Endothelial cell of umbilical vein (primary cell): ENCODE results near the gene TTLL11. TPM values are rescaled to one million over a fixed set of nuclear protein-coding genes. Genes with fewer than 3 reads are reported as not detected.

Experiments
- BruUV-seq: library from RNA; stranded (reverse); fragments of 400-500 nt; replicated peaks from 2 replicates; lab custom pipeline; 2021; lab: Mats Ljungman, UMichigan
- CTCF ChIA-PET: fragments of 300-600, 350-600 bp; sonication (Branson Sonifier 250); formaldehyde crosslinking; loops from one replicate; lab custom pipeline; 2021; ENCODE audit warnings: antibody characterized with exemption, inconsistent platforms; lab: Charles Lee
- POLR2A ChIA-PET: fragments of 300-600, 350-600 bp; sonication (Branson Sonifier 250); formaldehyde crosslinking; loops from one replicate; lab custom pipeline; 2021; ENCODE audit warnings: antibody characterized with exemption, inconsistent platforms; lab: Charles Lee
- DNase-seq: peaks from one replicate; pipeline ENCODE4 v3.0.0-alpha.2; 2011; ENCODE audit warnings: low read depth, low spot score
- FAIRE-seq: peaks from 2 replicates; lab custom pipeline; 2011; peaks lifted over from hg19 to GRCh38; lab: Jason Lieb, UNC
- H2AFZ ChIP-seq: 2 replicates; pipeline ENCODE4 v1.6.0; 2012; ENCODE audit warnings: low read depth, low read length, control low read depth, inconsistent platforms
- H3K27ac ChIP-seq: 2 replicates; pipeline ENCODE4 v1.5.1; 2011; ENCODE audit warnings: low read depth, mild to moderate bottlenecking, control low read depth, low read length, moderate library complexity; ENCODE audit not compliant: insufficient read depth
- H3K27me3 ChIP-seq, 2 experiments: 2 replicates each; pipeline versions ENCODE4 v1.6.0 to v1.6.1; 2011; ENCODE audit warnings: low read length in 2 of 2, mixed read lengths in 1 of 2; ENCODE audit not compliant: control insufficient read depth in 2 of 2, insufficient read depth in 2 of 2
- H3K36me3 ChIP-seq, 2 experiments: 2 replicates in 1 of 2; 3 replicates in 1 of 2; pipeline ENCODE4 v1.5.1; 2011; ENCODE audit warnings: low read length in 2 of 2, mild to moderate bottlenecking in 1 of 2, moderate library complexity in 1 of 2; ENCODE audit not compliant: control insufficient read depth in 2 of 2, insufficient read depth in 2 of 2; ENCODE audit errors: extremely low read depth in 1 of 2
- H3K4me1 ChIP-seq: 3 replicates; pipeline ENCODE4 v1.5.1; 2011; ENCODE audit warnings: mild to moderate bottlenecking, low read length; ENCODE audit not compliant: control insufficient read depth, insufficient read depth; ENCODE audit errors: extremely low read depth
- H3K4me2 ChIP-seq: 2 replicates; pipeline ENCODE4 v1.6.1; 2011; ENCODE audit warnings: low read length, control low read depth, mixed read lengths; ENCODE audit not compliant: insufficient read depth
- H3K4me3 ChIP-seq, 3 experiments: fragments of 200-600 bp in 1 of 3; sonication (generic), shearing (Covaris generic) in 1 of 3; replicated peaks in 1 of 3; 2 replicates each; pipeline ENCODE4 v1.5.1; 2011 to 2016; ENCODE audit warnings: control low read depth in 3 of 3, low read length in 3 of 3, mild to moderate bottlenecking in 2 of 3, inconsistent platforms in 1 of 3, low read depth in 1 of 3, moderate library complexity in 1 of 3; ENCODE audit not compliant: insufficient read depth in 1 of 3
- H3K79me2 ChIP-seq: 2 replicates; pipeline ENCODE4 v1.6.0; 2012; ENCODE audit warnings: low read length, inconsistent platforms; ENCODE audit not compliant: control insufficient read depth, insufficient read depth
- H3K9ac ChIP-seq: replicated peaks from 2 replicates; pipeline ENCODE3; 2011; ENCODE audit warnings: low read length, control low read depth; ENCODE audit not compliant: insufficient read depth; ENCODE audit errors: extremely low read depth
- H3K9me1 ChIP-seq: replicated peaks from 3 replicates; pipeline ENCODE4 v1.6.0; 2011; ENCODE audit warnings: mild to moderate bottlenecking, low read length; ENCODE audit not compliant: control insufficient read depth, insufficient read depth; ENCODE audit errors: extremely low read depth
- H3K9me3 ChIP-seq: replicated peaks from 2 replicates; pipeline ENCODE4 v1.5.1; 2012; ENCODE audit warnings: low read length, inconsistent platforms; ENCODE audit not compliant: control insufficient read depth, insufficient read depth
- H4K20me1 ChIP-seq: replicated peaks from 2 replicates; pipeline ENCODE3; 2011; ENCODE audit warnings: mild to moderate bottlenecking, low read length; ENCODE audit not compliant: control insufficient read depth, insufficient read depth; ENCODE audit errors: extremely low read depth
- CTCF ChIP-seq, 2 donors: IDR thresholded peaks; 1 replicate in 1 of 2; 2 replicates in 1 of 2; pipeline ENCODE4 v1.5.1; 2011; ENCODE audit warnings: low read length in 2 of 2, mild to moderate bottlenecking in 2 of 2, moderate library complexity in 2 of 2, control low read depth in 1 of 2, inconsistent platforms in 1 of 2, low read depth in 1 of 2; ENCODE audit not compliant: insufficient read depth in 1 of 2; ENCODE audit errors: extremely low read depth in 1 of 2
- EZH2 ChIP-seq: IDR thresholded peaks from 2 replicates; pipeline ENCODE4 v1.6.1; 2012; ENCODE audit warnings: borderline replicate concordance, low read depth, mild to moderate bottlenecking, moderate library complexity, low read length, inconsistent platforms; ENCODE audit not compliant: severe bottlenecking
- FOS ChIP-seq: IDR thresholded peaks from 2 replicates; pipeline ENCODE4 v1.6.1; 2011; ENCODE audit warnings: mild to moderate bottlenecking, low read length, moderate library complexity, borderline replicate concordance; ENCODE audit not compliant: insufficient read depth
- GATA2 ChIP-seq: IDR thresholded peaks from 2 replicates; pipeline ENCODE4 v1.7.0; 2011; ENCODE audit warnings: low read depth, mild to moderate bottlenecking, moderate library complexity, mixed read lengths, low read length; ENCODE audit not compliant: insufficient read length, insufficient read depth
- JUN ChIP-seq: IDR thresholded peaks from 2 replicates; pipeline ENCODE4 v1.6.1; 2011; ENCODE audit warnings: borderline replicate concordance, low read depth; ENCODE audit not compliant: insufficient read length, insufficient read depth
- MYC ChIP-seq: IDR thresholded peaks from one replicate; pipeline ENCODE4 v1.6.1; 2011; ENCODE audit warnings: mild to moderate bottlenecking, low read depth, low read length
- POLR2A ChIP-seq: IDR thresholded peaks from 2 replicates; pipeline ENCODE4 v1.6.1; 2012; ENCODE audit warnings: low read depth, mild to moderate bottlenecking, control low read depth, low read length
- POLR2AphosphoS5 ChIP-seq: IDR thresholded peaks from 2 replicates; pipeline ENCODE4 v1.6.1; 2012; ENCODE audit warnings: low read depth, mild to moderate bottlenecking, control low read depth, low read length, moderate library complexity; ENCODE audit not compliant: insufficient read depth
- dilution Hi-C: fragments of 300-500 bp; cut with MboI; formaldehyde crosslinking; loops from one replicate; pipeline ENCODE4 v1.15.0; 2019; ENCODE audit warnings: low sequenced_read_pairs; ENCODE audit not compliant: extremely low pct_ligation_motif_present
- intact Hi-C: fragments of 100-400 bp; cut with micrococcal nuclease; formaldehyde crosslinking; loops from one replicate; pipeline ENCODE4 v1.10.0; 2022
- polyA plus RNA-seq, 4 experiments: library from polyadenylated mRNA; depleted of rRNA in 3 of 4; stranded (reverse) in 3 of 4; unstranded in 1 of 4; fragments of >200 nt; gene quantifications; 2 replicates each; pipeline versions ENCODE4 v1.2.1 to v1.2.3, GENCODE V29; 2011 to 2012; ENCODE audit warnings: missing spikeins in 1 of 4
- total RNA-seq: library from RNA; stranded (reverse); gene quantifications from 2 replicates; pipeline ENCODE4 v1.2.3, GENCODE V29; 2021
- TF ChIP-seq, protein P1 (sequence below): IDR thresholded peaks from 2 replicates; pipeline ENCODE4 v1.6.1; 2011; ENCODE audit not compliant: insufficient read depth, insufficient read length

TTLL11 gene
- total and polyA plus RNA-seq, 2 donors (not counting 3 experiments of a cell fraction or from before 2014, with no cell fraction given) = 4.9 to 5.1 TPM

DNA sequence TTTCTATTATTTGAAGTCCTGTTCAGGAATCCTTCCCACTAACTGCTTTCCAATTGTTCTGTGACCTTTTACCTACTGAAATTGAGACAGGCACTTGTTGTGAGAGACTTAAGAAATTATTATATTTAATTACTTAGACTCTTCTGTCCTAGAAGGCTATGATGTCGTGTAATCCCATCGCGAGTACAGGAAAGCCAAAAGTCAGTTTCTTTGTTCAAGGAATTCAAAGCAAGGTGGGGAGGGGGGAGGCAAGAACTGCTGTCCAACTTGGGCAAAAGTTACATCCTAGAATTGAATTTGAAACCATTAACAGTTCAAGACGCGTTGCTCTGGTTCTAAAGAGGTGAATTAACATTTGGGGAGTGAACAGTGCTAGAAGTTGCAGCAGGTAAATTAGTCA, 48.6 kb upstream of the TTLL11 start:
- no peak for DNase-seq
- dilution Hi-C loops = no loop called here
- POLR2A ChIA-PET = no interaction called here

More for the DNA sequence above, 48.6 kb upstream of the TTLL11 start:
- no peaks in the 10 kb centered on the region for H3K27me3 ChIP-seq
- H3K9ac ChIP-seq = no peak overlapping the region
- peaks cover 42% of the 10 kb centered on the region for H3K4me1 ChIP-seq
- FAIRE-seq = no peak
- H3K4me3 ChIP-seq = no peak overlapping the region
- intact Hi-C loops = no loop called here
- no TSS peak for BruUV-seq
- no peak overlapping the region for H2AFZ ChIP-seq
- CTCF ChIA-PET = interaction anchor here (5.5 kb wide), 1 partner anchor 208 kb away, joined by 55 read pairs; no protein-coding TSS in a partner anchor
- H3K4me2 ChIP-seq = no peak overlapping the region
- H3K36me3 ChIP-seq = peaks cover 1 to 4% of the 10 kb centered on the region in 2 experiments
- no peaks in the 10 kb centered on the region for H4K20me1 ChIP-seq
- no peaks in the 10 kb centered on the region for H3K79me2 ChIP-seq
- H3K9me3 ChIP-seq = no peaks in the 10 kb centered on the region
- no peaks in the 10 kb centered on the region for H3K9me1 ChIP-seq
- no peak overlapping the region for H3K27ac ChIP-seq
- TF ChIP-seq POLR2AphosphoS5 (no peak), JUN (no peak), GATA2 (no peak), CTCF (IDR thresholded peaks at IDR 0.05; ENCODE audit: extremely low read depth in 1 of 2, insufficient read depth in 1 of 2, low read depth in 1 of 2, low read length in 2 of 2) (no peak), MYC (no peak), FOS (no peak), POLR2A (no peak), EZH2 (no peak)
- TF ChIP-seq, protein P1, sequence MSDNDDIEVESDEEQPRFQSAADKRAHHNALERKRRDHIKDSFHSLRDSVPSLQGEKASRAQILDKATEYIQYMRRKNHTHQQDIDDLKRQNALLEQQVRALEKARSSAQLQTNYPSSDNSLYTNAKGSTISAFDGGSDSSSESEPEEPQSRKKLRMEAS = no peak
